Epithelial cell of proximal tubule (primary cell): ENCODE data around the gene UGT1A8. TPM values are rescaled to one million over a fixed set of nuclear protein-coding genes. Genes with fewer than 3 reads are reported as not detected.
"Not testable (repeated sequence)": the region's sequence is repeated elsewhere in the genome, so short reads cannot be mapped to it uniquely, and the experiment has no call there.

Experiments
- DNase-seq: peaks from one replicate; pipeline ENCODE4 v3.0.0-alpha.2; 2011; ENCODE audit warnings: low read depth
- H3K4me3 ChIP-seq: 2 replicates; pipeline ENCODE4 v1.5.1; 2011; ENCODE audit warnings: low read depth, mild to moderate bottlenecking, low read length
- total RNA-seq: library from RNA; depleted of rRNA; stranded (reverse); fragments of >200 nt; gene quantifications from 2 replicates; pipeline ENCODE4 v1.2.3, GENCODE V29; 2015
- TF ChIP-seq, protein P1 (sequence below): conservative IDR thresholded peaks from 2 replicates; pipeline ENCODE4 v1.5.1; 2012; ENCODE audit warnings: low read depth, mild to moderate bottlenecking, low read length

UGT1A8 gene
- total RNA-seq, 1 donor from 2014 or later = not detected

DNA sequence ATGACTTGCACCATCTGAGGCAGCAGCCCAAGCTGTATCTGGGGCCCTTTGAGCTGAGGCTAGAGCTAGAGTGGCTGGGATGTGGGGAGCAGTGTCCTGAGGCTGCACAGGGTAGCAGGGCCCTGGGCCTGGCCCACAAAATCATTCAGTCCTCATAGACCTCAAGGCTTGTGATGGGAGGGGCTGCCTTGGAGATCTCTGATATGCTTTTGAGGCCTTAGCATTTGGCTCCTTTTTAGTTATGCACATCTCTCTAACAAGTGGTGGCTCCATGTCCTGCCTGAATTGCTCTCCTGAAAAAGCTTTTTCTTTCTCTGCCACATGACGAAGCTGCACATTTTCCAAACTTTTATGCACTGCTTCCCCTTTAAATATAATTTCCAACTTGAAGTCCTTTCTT lies 11.8 kb upstream of the UGT1A8 start:
- no peak overlapping the region for H3K4me3 ChIP-seq
- TF ChIP-seq, protein P1, sequence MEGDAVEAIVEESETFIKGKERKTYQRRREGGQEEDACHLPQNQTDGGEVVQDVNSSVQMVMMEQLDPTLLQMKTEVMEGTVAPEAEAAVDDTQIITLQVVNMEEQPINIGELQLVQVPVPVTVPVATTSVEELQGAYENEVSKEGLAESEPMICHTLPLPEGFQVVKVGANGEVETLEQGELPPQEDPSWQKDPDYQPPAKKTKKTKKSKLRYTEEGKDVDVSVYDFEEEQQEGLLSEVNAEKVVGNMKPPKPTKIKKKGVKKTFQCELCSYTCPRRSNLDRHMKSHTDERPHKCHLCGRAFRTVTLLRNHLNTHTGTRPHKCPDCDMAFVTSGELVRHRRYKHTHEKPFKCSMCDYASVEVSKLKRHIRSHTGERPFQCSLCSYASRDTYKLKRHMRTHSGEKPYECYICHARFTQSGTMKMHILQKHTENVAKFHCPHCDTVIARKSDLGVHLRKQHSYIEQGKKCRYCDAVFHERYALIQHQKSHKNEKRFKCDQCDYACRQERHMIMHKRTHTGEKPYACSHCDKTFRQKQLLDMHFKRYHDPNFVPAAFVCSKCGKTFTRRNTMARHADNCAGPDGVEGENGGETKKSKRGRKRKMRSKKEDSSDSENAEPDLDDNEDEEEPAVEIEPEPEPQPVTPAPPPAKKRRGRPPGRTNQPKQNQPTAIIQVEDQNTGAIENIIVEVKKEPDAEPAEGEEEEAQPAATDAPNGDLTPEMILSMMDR = no peak
- DNase-seq = no peak

GRCh38 chr2:233611284-233611683 lies 6.1 kb upstream of the UGT1A8 start:
- no peak overlapping the region for H3K4me3 ChIP-seq
- TF ChIP-seq, protein P1 = no peak
- no peak for DNase-seq

- no peak overlapping the region for H3K4me3 ChIP-seq
- no peak for DNase-seq
- TF ChIP-seq, protein P1 = no peak
These were observed 2.8 kb downstream of the UGT1A8 start for GRCh38 chr2:233620204-233620603.

DNA sequence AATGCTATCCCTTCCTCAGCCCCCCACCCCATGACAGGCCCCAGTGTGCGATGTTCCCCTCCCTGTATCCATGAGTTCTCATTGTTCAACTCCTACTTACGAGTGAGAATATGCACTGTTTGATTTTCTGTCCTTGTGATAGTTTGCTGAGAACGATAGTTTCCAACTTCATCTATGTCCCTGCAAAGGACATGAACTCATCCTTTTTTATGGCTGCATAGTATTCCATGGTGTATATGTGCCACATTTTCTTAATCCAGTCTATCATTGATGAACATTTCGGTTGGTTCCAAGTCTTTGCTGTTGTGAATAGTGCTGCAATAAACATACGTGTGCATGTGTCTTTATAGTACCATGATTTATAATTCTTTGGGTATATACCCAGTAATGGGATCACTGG lies 4.4 kb downstream of the UGT1A8 start:
- DNase-seq, H3K4me3 ChIP-seq: not testable (repeated sequence)

DNA sequence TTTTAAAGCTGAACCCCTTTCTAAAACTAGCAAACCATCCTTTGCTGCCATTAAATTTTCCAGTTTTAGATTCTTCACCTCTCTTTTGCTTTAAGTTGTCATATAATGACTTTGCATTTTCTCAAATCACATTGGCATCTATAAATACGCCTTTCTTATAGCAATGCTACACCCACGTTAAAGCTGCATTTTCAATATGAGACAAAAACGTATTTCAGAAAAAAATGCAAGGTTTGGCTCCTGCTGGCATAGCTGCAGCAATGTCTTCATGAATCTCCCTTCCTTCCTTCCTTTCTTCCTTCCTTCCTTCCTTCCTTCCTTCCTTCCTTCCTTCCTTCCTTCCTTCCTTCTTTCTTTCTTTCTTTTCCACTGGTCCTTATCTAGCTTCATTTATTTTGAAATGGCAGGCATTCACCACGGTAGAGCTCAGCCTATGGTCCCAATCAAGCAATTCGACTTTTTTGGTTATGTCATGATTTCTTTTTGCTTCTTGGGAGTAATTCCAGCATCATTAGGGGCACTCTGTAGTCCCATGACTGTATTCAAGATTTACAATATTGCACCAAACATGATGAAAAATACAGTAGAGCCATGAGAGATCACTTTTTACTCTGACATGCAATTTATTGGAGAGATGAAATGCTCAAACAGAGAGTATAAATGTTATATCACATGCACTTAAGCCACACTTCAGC lies 10.0 kb downstream of the UGT1A8 start:
- TF ChIP-seq, protein P1 = no peak
- H3K4me3 ChIP-seq = no peak overlapping the region
- DNase-seq = no peak

GRCh38 chr2:233636306-233636705 lies 18.9 kb downstream of the UGT1A8 start, which contains the start of gene UGT1A10:
Gene UGT1A10 (plus strand): TSS chr2:233636448. CDS start chr2:233636523, 75 bp downstream.
- not testable (repeated sequence) for H3K4me3 ChIP-seq, DNase-seq

DNA sequence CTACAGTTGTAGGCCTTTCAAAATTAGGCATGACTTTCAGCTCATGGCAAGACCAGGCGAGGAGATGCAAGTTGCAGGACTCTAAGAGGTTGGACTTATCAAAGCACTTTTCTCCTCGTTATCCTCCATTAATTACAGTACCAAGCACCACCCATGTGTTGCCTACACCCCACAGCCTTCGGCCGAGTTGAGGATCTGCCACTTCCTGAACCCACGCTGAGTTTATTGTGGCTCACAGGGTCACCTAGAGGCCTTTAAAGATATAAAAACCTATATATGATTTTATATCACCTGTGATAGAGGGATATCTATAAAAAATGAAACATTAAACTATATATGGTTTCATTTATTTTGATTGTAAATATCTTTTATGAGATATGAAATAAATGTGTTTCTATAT lies 21.4 kb downstream of the UGT1A8 start:
- TF ChIP-seq, protein P1 = no peak

GRCh38 chr2:233639860-233640259 lies 22.4 kb downstream of the UGT1A8 start:
- TF ChIP-seq, protein P1 = no peak
- no peak for DNase-seq
- no peak overlapping the region for H3K4me3 ChIP-seq

More for the DNA sequence above, 21.4 kb downstream of the UGT1A8 start:
- DNase-seq = no peak
- no peak overlapping the region for H3K4me3 ChIP-seq
